BLaER1 (cell line): ENCODE measurements around the gene TFDP2.

Experiments
- H3K27ac ChIP-seq: shearing (Covaris generic); formaldehyde crosslinking; 2 replicates; pipeline ENCODE4 v1.8.1; 2022
- H3K27me3 ChIP-seq: shearing (Covaris generic); formaldehyde crosslinking; 2 replicates; pipeline ENCODE4 v1.8.1; 2022
- H3K36me3 ChIP-seq: shearing (Covaris generic); formaldehyde crosslinking; 2 replicates; pipeline ENCODE4 v1.8.1; 2022
- H3K4me1 ChIP-seq: shearing (Covaris generic); formaldehyde crosslinking; 2 replicates; pipeline ENCODE4 v1.8.1; 2022
- H3K4me2 ChIP-seq: shearing (Covaris generic); formaldehyde crosslinking; 2 replicates; pipeline ENCODE4 v1.8.1; 2022
- H3K4me3 ChIP-seq: shearing (Covaris generic); formaldehyde crosslinking; 2 replicates; pipeline ENCODE4 v1.8.1; 2022
- H3K9ac ChIP-seq: shearing (Covaris generic); formaldehyde crosslinking; 2 replicates; pipeline ENCODE4 v1.8.1; 2022
- H3K9me3 ChIP-seq: shearing (Covaris generic); formaldehyde crosslinking; 2 replicates; pipeline ENCODE4 v1.8.1; 2022
- H4K20me1 ChIP-seq: shearing (Covaris generic); formaldehyde crosslinking; 2 replicates; pipeline ENCODE4 v1.8.1; 2022
- Cebpa-rat ChIP-seq: shearing (Covaris generic); IDR thresholded peaks from 2 replicates; pipeline ENCODE4 v1.8.1; 2022

Gene TFDP2

GRCh38 chr3:142148792-142149672 lies at the start of gene TFDP2:
Gene TFDP2 (minus strand): TSS chr3:142149544. CDS start chr3:142101749, 47,795 bp downstream.
- H3K27ac ChIP-seq = peak within 1 kb of the TSS; percentile 79
- peak within 1 kb of the TSS; percentile 85 for H3K9ac ChIP-seq
- H3K9me3 ChIP-seq = no peaks in the 10 kb centered on the region
- H3K4me1 ChIP-seq = peaks cover 13% of the 10 kb centered on the region
- TF ChIP-seq Cebpa-rat = no peak
- no peaks in the 10 kb centered on the region for H3K36me3 ChIP-seq
- no peaks in the 10 kb centered on the region; the same call in 1 of the 2 replicates for H4K20me1 ChIP-seq
- peak within 1 kb of the TSS; percentile 87 for H3K4me3 ChIP-seq
- no peaks in the 10 kb centered on the region for H3K27me3 ChIP-seq
- H3K4me2 ChIP-seq = peak within 1 kb of the TSS; percentile 96

- H3K27ac ChIP-seq = no peak overlapping the region
- H3K4me2 ChIP-seq = no peak overlapping the region
- H3K9me3 ChIP-seq = no peaks in the 10 kb centered on the region
- H3K9ac ChIP-seq = no peak overlapping the region
- H3K27me3 ChIP-seq = no peaks in the 10 kb centered on the region
- no peaks in the 10 kb centered on the region for H4K20me1 ChIP-seq
- peaks cover 16% of the 10 kb centered on the region for H3K36me3 ChIP-seq
- no peak overlapping the region for H3K4me3 ChIP-seq
- H3K4me1 ChIP-seq = no peaks in the 10 kb centered on the region
- TF ChIP-seq Cebpa-rat = no peak
Measured at GRCh38 chr3:142188846-142189245, 39.5 kb upstream of the TFDP2 start.

GRCh38 chr3:142180761-142181362 lies 31.5 kb upstream of the TFDP2 start:
- Histone ChIP-seq H3K4me1 (no peaks in the 10 kb centered on the region), H3K9me3 (no peaks in the 10 kb centered on the region), H3K27me3 (no peaks in the 10 kb centered on the region), H3K4me2 (no peak overlapping the region), H3K27ac (no peak overlapping the region), H4K20me1 (no peaks in the 10 kb centered on the region), H3K4me3 (no peak overlapping the region), H3K36me3 (peaks cover 29% of the 10 kb centered on the region), H3K9ac (no peak overlapping the region)
- no peak for TF ChIP-seq Cebpa-rat

- Histone ChIP-seq H3K36me3 (peaks cover 29% of the 10 kb centered on the region), H4K20me1 (no peaks in the 10 kb centered on the region), H3K4me2 (no peak overlapping the region), H3K9me3 (no peaks in the 10 kb centered on the region), H3K9ac (no peak overlapping the region), H3K4me3 (no peak overlapping the region), H3K27me3 (no peaks in the 10 kb centered on the region), H3K27ac (no peak overlapping the region), H3K4me1 (no peaks in the 10 kb centered on the region)
- no peak for TF ChIP-seq Cebpa-rat
Measured at GRCh38 chr3:142175478-142175877, 26.1 kb upstream of the TFDP2 start.

GRCh38 chr3:142174559-142174958 lies 25.2 kb upstream of the TFDP2 start:
- Histone ChIP-seq H3K4me2 (no peak overlapping the region), H3K9me3 (no peaks in the 10 kb centered on the region), H3K9ac (no peak overlapping the region), H4K20me1 (no peaks in the 10 kb centered on the region), H3K4me3 (no peak overlapping the region), H3K4me1 (no peaks in the 10 kb centered on the region), H3K36me3 (peaks cover 28% of the 10 kb centered on the region), H3K27ac (no peak overlapping the region), H3K27me3 (no peaks in the 10 kb centered on the region)
- TF ChIP-seq Cebpa-rat = no peak

- H3K9me3 ChIP-seq = no peaks in the 10 kb centered on the region
- no peak overlapping the region for H3K27ac ChIP-seq
- no peak overlapping the region for H3K4me2 ChIP-seq
- no peaks in the 10 kb centered on the region for H4K20me1 ChIP-seq
- no peak overlapping the region for H3K4me3 ChIP-seq
- H3K4me1 ChIP-seq = no peaks in the 10 kb centered on the region
- H3K9ac ChIP-seq = no peak overlapping the region
- no peaks in the 10 kb centered on the region for H3K27me3 ChIP-seq
- peaks cover 22% of the 10 kb centered on the region for H3K36me3 ChIP-seq
- TF ChIP-seq Cebpa-rat = no peak
Measured at GRCh38 chr3:142168514-142168913, 19.2 kb upstream of the TFDP2 start.

- no peak for TF ChIP-seq Cebpa-rat
- no peak overlapping the region for H3K27ac ChIP-seq
- H3K4me1 ChIP-seq = no peaks in the 10 kb centered on the region
- no peaks in the 10 kb centered on the region for H3K27me3 ChIP-seq
- no peaks in the 10 kb centered on the region for H3K9me3 ChIP-seq
- no peak overlapping the region for H3K4me2 ChIP-seq
- no peak overlapping the region for H3K4me3 ChIP-seq
- H4K20me1 ChIP-seq = no peaks in the 10 kb centered on the region
- no peak overlapping the region for H3K9ac ChIP-seq
- H3K36me3 ChIP-seq = peaks cover 15% of the 10 kb centered on the region
Measured at GRCh38 chr3:142165194-142165593, 15.8 kb upstream of the TFDP2 start.

- Histone ChIP-seq H3K9me3 (no peaks in the 10 kb centered on the region), H3K27me3 (no peaks in the 10 kb centered on the region), H3K4me3 (no peak overlapping the region), H3K27ac (no peak overlapping the region), H3K4me1 (no peaks in the 10 kb centered on the region), H3K9ac (no peak overlapping the region), H4K20me1 (no peaks in the 10 kb centered on the region), H3K4me2 (no peak overlapping the region), H3K36me3 (no peaks in the 10 kb centered on the region)
- TF ChIP-seq Cebpa-rat = no peak
Measured at GRCh38 chr3:142159083-142159740, 9.9 kb upstream of the TFDP2 start.

GRCh38 chr3:142154186-142154585 lies 4.8 kb upstream of the TFDP2 start:
- no peaks in the 10 kb centered on the region for H3K9me3 ChIP-seq
- no peaks in the 10 kb centered on the region for H3K4me1 ChIP-seq
- no peaks in the 10 kb centered on the region for H4K20me1 ChIP-seq
- H3K9ac ChIP-seq = no peak overlapping the region
- no peaks in the 10 kb centered on the region for H3K27me3 ChIP-seq
- no peak for TF ChIP-seq Cebpa-rat
- no peak overlapping the region for H3K4me3 ChIP-seq
- no peaks in the 10 kb centered on the region for H3K36me3 ChIP-seq
- no peak overlapping the region for H3K27ac ChIP-seq
- H3K4me2 ChIP-seq = no peak overlapping the region

GRCh38 chr3:142152384-142152783 lies 3.0 kb upstream of the TFDP2 start:
- Histone ChIP-seq H3K9me3 (no peaks in the 10 kb centered on the region), H3K4me3 (no peak overlapping the region), H3K4me1 (peaks cover 13% of the 10 kb centered on the region), H3K9ac (no peak overlapping the region), H3K27ac (no peak overlapping the region), H4K20me1 (no peaks in the 10 kb centered on the region), H3K4me2 (no peak overlapping the region), H3K27me3 (no peaks in the 10 kb centered on the region), H3K36me3 (no peaks in the 10 kb centered on the region)
- no peak for TF ChIP-seq Cebpa-rat
